Measurements from ENCODE around the gene PPP3R1. TPM values are rescaled to one million over a fixed set of nuclear protein-coding genes. Genes with fewer than 3 reads are reported as not detected.

Gene PPP3R1
- total and polyA plus RNA-seq, 2 of the 4 experiments (the other 2 are of a cell fraction): 9.1 to 17.3 TPM

DNA sequence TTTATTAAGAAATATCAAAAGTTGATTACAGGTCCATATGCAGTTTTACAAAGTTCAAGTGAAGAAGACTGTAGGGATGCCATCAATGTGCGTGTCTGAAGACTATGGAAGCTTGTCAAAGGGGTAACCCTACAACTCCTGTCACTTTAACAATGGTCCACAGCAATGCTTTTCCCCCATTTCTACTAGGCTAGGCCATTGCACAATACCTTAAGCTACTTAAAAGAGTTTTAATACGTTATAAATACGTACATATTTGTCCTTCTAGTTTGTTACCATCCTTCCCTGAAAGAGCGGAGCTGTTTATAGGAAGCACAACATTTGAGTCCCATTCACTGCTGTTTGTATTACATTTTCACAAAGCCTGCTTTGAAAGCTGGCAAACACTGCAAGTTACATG, 40.7 kb upstream of the PPP3R1 start:
- no peak for ATAC-seq (ENCODE audit: low read depth)
- H3K79me1 ChIP-seq (ENCODE audit: low read depth in 1 of 2, low read length in 2 of 2): peaks cover 4% of the 10 kb centered on the region in 2 experiments; a peak in 1 of 4 replicates
- H4K20me1 ChIP-seq (ENCODE audit: insufficient read depth, low read length): no peaks in the 10 kb centered on the region
- H4K5ac ChIP-seq (ENCODE audit: low read depth, low read length): no peak overlapping the region
- no peaks in the 10 kb centered on the region for H3K9me3 ChIP-seq (ENCODE audit: control insufficient read depth, insufficient read depth, low read length)
- no peak overlapping the region for H3K56ac ChIP-seq (ENCODE audit: extremely low read depth, insufficient read depth, low read length)
- ChIA-PET CTCF (interaction anchor here (1.7 kb wide), 1 partner anchor 149 kb away, joined by 5 read pairs; no protein-coding TSS in a partner anchor), POLR2A (ENCODE audit: unreplicated experiment) (no interaction called here)
- no peak overlapping the region for H3K18ac ChIP-seq (ENCODE audit: low read depth, low read length)
- H3K23ac ChIP-seq (ENCODE audit: low read depth, low read length): no peak overlapping the region
- no peak for DNase-seq
- H3K27me3 ChIP-seq (ENCODE audit: control insufficient read depth, insufficient read depth, low read length): no peaks in the 10 kb centered on the region
- intact Hi-C loops (cut with micrococcal nuclease): no loop called here
- TF ChIP-seq CEBPB (IDR thresholded peaks at IDR 0.05; ENCODE audit: low read depth, low read length) (peak; percentile 72), MXI1 (IDR thresholded peaks at IDR 0.05; ENCODE audit: borderline replicate concordance, low read depth, low read length) (no peak)
- H2AK9ac ChIP-seq (replicated peaks; ENCODE audit: low read depth, low read length, poor library complexity): no peak overlapping the region
- dilution Hi-C loops (cut with HindIII; ENCODE audit: low sequenced_read_pairs, unreplicated experiment): no loop called here
- H3K4me1 ChIP-seq (ENCODE audit: control insufficient read depth, insufficient read depth, low read length): no peaks in the 10 kb centered on the region
- BruUV-seq (replicated peaks): no TSS peak
- in situ Hi-C loops (cut with MboI; ENCODE audit: low sequenced_read_pairs): loop anchor here (10.0 kb wide), 1 partner anchor 152 kb away; no protein-coding TSS in a partner anchor
- no peak overlapping the region for H3K4me3 ChIP-seq (ENCODE audit: insufficient read depth, low read depth, low read length)
- no CpG with 5 or more reads among the region's 4 CpGs for WGBS, 2 experiments (ENCODE audit: extremely low coverage in 2 of 2, insufficient read length in 1 of 2)
- H3K36me3 ChIP-seq (ENCODE audit: control insufficient read depth, insufficient read depth, low read length): no peaks in the 10 kb centered on the region
- no peak overlapping the region for H2BK120ac ChIP-seq (ENCODE audit: low read depth, low read length)
- H3K4me2 ChIP-seq (ENCODE audit: low read depth, low read length): no peak overlapping the region
- no peak overlapping the region for H2AK5ac ChIP-seq (ENCODE audit: low read depth, low read length)
- H4K91ac ChIP-seq (ENCODE audit: insufficient read depth, low read depth, low read length): no peak overlapping the region
- no peak overlapping the region for H2AFZ ChIP-seq (replicated peaks; ENCODE audit: low read length, poor library complexity)
- H4K8ac ChIP-seq (ENCODE audit: low read depth in 2 of 2, low read length in 2 of 2): no peak overlapping the region
- no peak overlapping the region for H3K4ac ChIP-seq (ENCODE audit: low read depth, low read length)
- H3K27ac ChIP-seq (ENCODE audit: insufficient read depth, low read length): no peak overlapping the region
- no peak overlapping the region for H3K9ac ChIP-seq (ENCODE audit: low read depth, low read length)
- no peak overlapping the region for H2BK5ac ChIP-seq (ENCODE audit: low read depth, low read length, poor library complexity, severe bottlenecking)
- H2BK15ac ChIP-seq (ENCODE audit: low read depth, low read length): no peak overlapping the region
- no peaks in the 10 kb centered on the region; the same call in 1 of the 2 replicates for H3K9me1 ChIP-seq (ENCODE audit: insufficient read depth, low read length)
- H3K14ac ChIP-seq (replicated peaks; ENCODE audit: low read depth, low read length): no peak overlapping the region
- H2BK20ac ChIP-seq (ENCODE audit: low read depth, low read length): no peak overlapping the region
